Liver (tissue), 3 donors: ENCODE measurements around the gene NR3C1.

ENCODE experiments used
- CTCF ChIP-seq: fragments of 150-350 bp; IDR thresholded peaks from 2 replicates; pipeline ENCODE4 v1.5.1; 2017; ENCODE audit warnings: improper control_type of control experiment, low read depth, low read length; ENCODE audit not compliant: missing input control
- FOXA1 ChIP-seq: IDR thresholded peaks from 2 replicates; pipeline ENCODE4 v1.6.1; 2016; ENCODE audit warnings: antibody characterized with exemption
- GABPA ChIP-seq, 2 donors: IDR thresholded peaks in 1 of 2; conservative IDR thresholded peaks in 1 of 2; 2 replicates each; pipeline ENCODE4 v1.6.1; 2016; ENCODE audit warnings: antibody characterized with exemption in 2 of 2, mild to moderate bottlenecking in 1 of 2, moderate library complexity in 1 of 2
- HNF4A ChIP-seq, 2 donors: conservative IDR thresholded peaks; 2 replicates each; pipeline ENCODE4 v1.6.1; 2016; ENCODE audit warnings: antibody characterized with exemption in 2 of 2, mild to moderate bottlenecking in 2 of 2
- MAX ChIP-seq: IDR thresholded peaks from 2 replicates; pipeline ENCODE4 v1.6.1; 2016; ENCODE audit warnings: antibody characterized with exemption
- NR2F2 ChIP-seq: IDR thresholded peaks from 2 replicates; pipeline ENCODE4 v1.6.1; 2016; ENCODE audit warnings: antibody characterized with exemption
- RAD21 ChIP-seq, 2 donors: IDR thresholded peaks; 2 replicates each; pipeline ENCODE4 v1.6.1; 2016; ENCODE audit warnings: antibody characterized with exemption in 2 of 2, mild to moderate bottlenecking in 2 of 2
- REST ChIP-seq: IDR thresholded peaks from 2 replicates; pipeline ENCODE4 v1.6.1; 2016; ENCODE audit warnings: antibody characterized with exemption, mild to moderate bottlenecking
- SP1 ChIP-seq: IDR thresholded peaks from 2 replicates; pipeline ENCODE4 v1.6.1; 2018; ENCODE audit warnings: antibody characterized with exemption, mild to moderate bottlenecking
- YY1 ChIP-seq: IDR thresholded peaks from 2 replicates; pipeline ENCODE4 v1.6.1; 2016; ENCODE audit warnings: antibody characterized with exemption, mild to moderate bottlenecking
- ZBTB33 ChIP-seq: IDR thresholded peaks from 2 replicates; pipeline ENCODE4 v1.6.1; 2016; ENCODE audit warnings: antibody characterized with exemption
- donor health status: healthy.
- donor health status: healthy.

- TF ChIP-seq CTCF, result no peak
- no peak for TF ChIP-seq YY1
- no peak for TF ChIP-seq ZBTB33
- TF ChIP-seq RAD21 (IDR thresholded peaks at IDR 0.05), result no peak
- no peak for TF ChIP-seq HNF4A (conservative IDR thresholded peaks at IDR 0.05)
- TF ChIP-seq SP1, result no peak
- no peak for TF ChIP-seq GABPA (IDR thresholded peaks at IDR 0.05 in 1 of 2, conservative IDR thresholded peaks at IDR 0.05 in 1 of 2)
- TF ChIP-seq NR2F2, result no peak
- TF ChIP-seq MAX, result no peak
- no peak for TF ChIP-seq REST
- no peak for TF ChIP-seq FOXA1
These were observed 85.2 kb downstream of the NR3C1 start for GRCh38 chr5:143318270-143318669.
